ENCODE results near the gene SLC15A3.

Gene SLC15A3

GRCh38 chr11:60902625-60903024, 49.4 kb downstream of the SLC15A3 start:
- no peak overlapping the region for H3K4me3 ChIP-seq (ENCODE audit: low read length)
- H3K36me3 ChIP-seq (ENCODE audit: control insufficient read depth, low read length): peaks cover 87% of the 10 kb centered on the region
- no peaks in the 10 kb centered on the region for H3K9me3 ChIP-seq (ENCODE audit: control insufficient read depth, insufficient read depth, low read length)
- H3K4me2 ChIP-seq (ENCODE audit: low read length): no peak overlapping the region
- H3K27ac ChIP-seq (ENCODE audit: low read depth, low read length): no peak overlapping the region
- no peak for TF ChIP-seq EZH2phosphoT487 (IDR thresholded peaks at IDR 0.05; ENCODE audit: borderline replicate concordance, low read length)
- no peak for TF ChIP-seq CTCF (IDR thresholded peaks at IDR 0.05; ENCODE audit: low read depth, low read length, poor library complexity, severe bottlenecking)
- peaks cover 18% of the 10 kb centered on the region for H3F3A ChIP-seq (ENCODE audit: control insufficient read depth, insufficient read depth)
- peaks cover 11% of the 10 kb centered on the region for H4K20me1 ChIP-seq (ENCODE audit: control insufficient read depth, insufficient read depth, low read depth, low read length)
- H3K27me3 ChIP-seq (ENCODE audit: control insufficient read depth, low read length): no peaks in the 10 kb centered on the region
- H3K79me2 ChIP-seq (ENCODE audit: control insufficient read depth, low read length): peaks cover 51% of the 10 kb centered on the region
- H3K9me2 ChIP-seq (replicated peaks; ENCODE audit: control insufficient read depth, low read length): no peaks in the 10 kb centered on the region
- peaks cover 26% of the 10 kb centered on the region for H3K4me1 ChIP-seq (ENCODE audit: control insufficient read depth, low read length)

GRCh38 chr11:60900673-60901404, 51.1 kb downstream of the SLC15A3 start:
- H3K79me2 ChIP-seq (ENCODE audit: control insufficient read depth, low read length): peaks cover 46% of the 10 kb centered on the region
- no peak overlapping the region for H3K4me2 ChIP-seq (ENCODE audit: low read length)
- H3K36me3 ChIP-seq (ENCODE audit: control insufficient read depth, low read length): peaks cover 100% of the 10 kb centered on the region
- TF ChIP-seq CTCF (IDR thresholded peaks at IDR 0.05; ENCODE audit: low read depth, low read length, poor library complexity, severe bottlenecking) (no peak), EZH2phosphoT487 (IDR thresholded peaks at IDR 0.05; ENCODE audit: borderline replicate concordance, low read length) (no peak)
- no peak overlapping the region for H3K4me3 ChIP-seq (ENCODE audit: low read length)
- no peaks in the 10 kb centered on the region for H3K9me3 ChIP-seq (ENCODE audit: control insufficient read depth, insufficient read depth, low read length)
- H3K4me1 ChIP-seq (ENCODE audit: control insufficient read depth, low read length): peaks cover 17% of the 10 kb centered on the region
- peaks cover 18% of the 10 kb centered on the region for H3F3A ChIP-seq (ENCODE audit: control insufficient read depth, insufficient read depth)
- no peaks in the 10 kb centered on the region for H3K9me2 ChIP-seq (replicated peaks; ENCODE audit: control insufficient read depth, low read length)
- H3K27ac ChIP-seq (ENCODE audit: low read depth, low read length): no peak overlapping the region
- H4K20me1 ChIP-seq (ENCODE audit: control insufficient read depth, insufficient read depth, low read depth, low read length): peaks cover 11% of the 10 kb centered on the region
- no peaks in the 10 kb centered on the region for H3K27me3 ChIP-seq (ENCODE audit: control insufficient read depth, low read length)

- Histone ChIP-seq H3K27ac (ENCODE audit: low read depth, low read length) (no peak overlapping the region), H3K9me3 (ENCODE audit: control insufficient read depth, insufficient read depth, low read length) (no peaks in the 10 kb centered on the region), H3K4me3 (ENCODE audit: low read length) (no peak overlapping the region), H4K20me1 (ENCODE audit: control insufficient read depth, insufficient read depth, low read depth, low read length) (peaks cover 7% of the 10 kb centered on the region), H3F3A (ENCODE audit: control insufficient read depth, insufficient read depth) (peaks cover 18% of the 10 kb centered on the region), H3K4me2 (ENCODE audit: low read length) (no peak overlapping the region), H3K4me1 (ENCODE audit: control insufficient read depth, low read length) (peaks cover 13% of the 10 kb centered on the region), H3K36me3 (ENCODE audit: control insufficient read depth, low read length) (peaks cover 100% of the 10 kb centered on the region), H3K27me3 (ENCODE audit: control insufficient read depth, low read length) (no peaks in the 10 kb centered on the region), H3K79me2 (ENCODE audit: control insufficient read depth, low read length) (peaks cover 41% of the 10 kb centered on the region), H3K9me2 (replicated peaks; ENCODE audit: control insufficient read depth, low read length) (no peaks in the 10 kb centered on the region)
- no peak for TF ChIP-seq EZH2phosphoT487 (IDR thresholded peaks at IDR 0.05; ENCODE audit: borderline replicate concordance, low read length)
- TF ChIP-seq CTCF (IDR thresholded peaks at IDR 0.05; ENCODE audit: low read depth, low read length, poor library complexity, severe bottlenecking): no peak
Measured at GRCh38 chr11:60899977-60900376, 52.0 kb downstream of the SLC15A3 start.

Measured in DOHH2 (cell line).